IPS DF 4.7 (cell line): ENCODE results near the gene GALM.
"Not testable (repeated sequence)": the region's sequence is repeated elsewhere in the genome, so short reads cannot be mapped to it uniquely, and the experiment has no call there.

ENCODE experiments used
- DNase-seq: peaks from one replicate; pipeline ENCODE4 v3.0.0-alpha.2; 2013; ENCODE audit warnings: low spot score; ENCODE audit errors: extremely low read depth

The GALM gene

GRCh38 chr2:38708900-38709566 is 43.1 kb downstream of the GALM start:
- DNase-seq = no peak

GRCh38 chr2:38709567-38710194 is 43.8 kb downstream of the GALM start:
- no peak for DNase-seq

DNA sequence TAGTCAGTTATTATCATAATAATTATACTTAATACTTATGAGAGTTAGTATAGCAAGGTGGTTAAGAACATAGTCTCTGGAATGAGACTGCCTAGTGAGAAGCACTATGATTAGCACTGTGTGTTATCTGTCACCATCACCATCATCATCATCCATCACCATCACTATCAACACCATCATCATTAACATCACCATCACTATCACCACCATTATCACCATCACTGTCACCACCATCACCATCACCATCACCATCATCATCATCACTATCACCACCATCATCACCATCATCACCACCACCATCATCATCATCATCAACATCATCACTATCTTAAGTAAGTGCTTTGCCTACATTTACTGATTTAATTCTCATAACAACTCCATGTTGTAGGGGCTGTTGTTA is 45.6 kb downstream of the GALM start:
- no peak for DNase-seq

GRCh38 chr2:38712413-38712812 is 46.5 kb downstream of the GALM start:
- DNase-seq = no peak

DNA sequence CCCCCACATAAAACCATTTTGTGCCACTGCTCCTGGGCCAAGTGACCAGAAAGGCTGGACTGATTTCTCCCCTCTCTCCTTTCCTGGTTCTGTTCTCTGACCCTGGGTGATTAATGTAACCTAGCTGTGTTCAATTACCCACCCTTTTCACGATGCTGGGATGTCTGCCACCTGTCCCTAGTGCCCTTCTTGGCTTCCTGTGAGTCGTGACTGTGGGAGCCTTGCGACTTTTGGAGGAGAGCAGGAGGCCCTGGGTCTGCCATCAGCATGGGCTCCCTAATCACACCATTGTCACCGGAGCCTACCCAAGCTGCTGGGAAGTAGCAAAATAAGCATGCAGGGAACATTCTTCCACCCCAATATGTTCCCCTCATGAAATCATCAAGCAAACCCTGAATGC is 47.0 kb downstream of the GALM start:
- DNase-seq = no peak

GRCh38 chr2:38713338-38713737 is 47.4 kb downstream of the GALM start:
- DNase-seq = no peak

DNA sequence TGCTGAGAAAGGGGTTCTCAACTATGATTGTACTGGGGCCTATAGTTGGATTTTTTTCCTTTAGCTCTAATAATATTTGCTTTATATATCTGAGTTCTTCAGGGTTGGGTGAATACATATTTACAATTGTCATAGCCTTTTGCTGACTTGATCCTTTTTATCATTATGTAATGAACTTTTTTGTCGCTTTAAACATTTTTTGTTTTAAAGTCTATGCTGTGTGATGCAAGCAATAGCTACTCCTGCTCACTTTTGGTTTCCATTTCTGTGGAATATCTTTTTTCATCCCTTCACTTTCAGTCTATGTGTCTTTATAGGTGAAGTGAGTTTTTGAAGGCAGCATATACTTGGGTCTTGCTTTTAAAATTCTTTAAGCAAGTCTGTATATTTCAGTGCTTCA is 49.0 kb downstream of the GALM start:
- not testable (repeated sequence) for DNase-seq

GRCh38 chr2:38716185-38716584 is 50.3 kb downstream of the GALM start:
- DNase-seq = no peak

GRCh38 chr2:38718601-38719000 is 52.7 kb downstream of the GALM start:
- DNase-seq = no peak

DNA sequence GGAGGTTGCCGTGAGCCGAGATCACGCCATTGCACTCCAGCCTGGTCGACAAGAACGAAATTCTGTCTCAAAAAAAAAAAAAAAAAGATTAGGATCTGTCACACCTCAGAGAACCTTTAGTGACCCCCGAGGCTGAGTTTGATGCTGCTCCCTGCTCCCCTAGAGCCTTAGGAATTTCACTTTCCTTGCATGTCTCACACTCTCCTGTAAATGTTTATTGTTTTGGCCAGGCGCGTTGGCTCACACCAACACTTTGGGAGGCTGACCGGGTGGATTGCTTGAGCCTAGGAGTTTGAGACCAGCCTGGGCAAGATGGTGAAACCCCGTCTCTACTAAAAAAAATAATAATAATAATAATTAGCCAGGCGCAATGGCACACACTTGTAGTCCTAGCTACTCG is 53.8 kb downstream of the GALM start:
- no peak for DNase-seq

- no peak for DNase-seq
Observed at GRCh38 chr2:38720613-38721241, 54.8 kb downstream of the GALM start.

- no peak for DNase-seq
Observed at GRCh38 chr2:38722271-38723061, 56.6 kb downstream of the GALM start.

DNA sequence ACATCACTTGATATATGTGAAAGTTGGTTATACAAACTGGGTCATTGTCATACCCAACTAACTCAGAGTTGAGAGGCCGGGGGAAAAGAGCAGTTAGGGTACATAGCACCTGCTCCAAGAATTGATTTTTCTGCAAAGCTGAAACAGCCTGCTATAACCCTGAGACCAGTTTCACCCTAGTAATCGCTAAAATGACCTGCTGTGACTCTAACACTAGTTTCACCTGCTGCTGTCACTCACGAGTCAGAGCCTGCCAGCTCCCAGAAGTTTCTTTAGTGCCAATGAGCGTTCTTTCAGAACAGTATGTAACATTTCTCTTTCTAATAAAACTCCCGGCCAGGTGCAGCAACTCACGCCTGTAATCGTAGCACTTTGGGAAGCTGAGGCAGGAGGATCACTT is 57.3 kb downstream of the GALM start:
- DNase-seq = no peak

DNA sequence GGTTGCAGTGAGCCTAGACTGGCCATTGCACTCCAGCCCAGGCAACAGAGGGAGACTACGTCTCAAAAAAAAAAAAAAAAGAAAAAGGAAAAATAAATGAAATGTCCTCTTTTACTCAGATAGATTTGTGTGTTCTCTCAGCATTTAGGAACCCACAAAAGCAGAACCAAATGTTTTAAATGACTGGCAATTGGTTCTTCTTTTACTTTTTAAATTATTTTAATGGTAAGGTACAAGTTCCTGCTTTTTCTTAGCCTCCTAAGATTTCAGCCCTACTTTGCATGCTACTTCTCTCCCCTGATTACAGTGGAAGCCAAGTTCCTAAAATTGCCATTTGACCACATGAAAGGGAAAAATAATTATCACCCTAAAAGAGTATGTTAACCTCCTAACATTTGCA is 61.7 kb downstream of the GALM start:
- DNase-seq = no peak

GRCh38 chr2:38728694-38729093 is 62.8 kb downstream of the GALM start:
- DNase-seq = no peak

DNA sequence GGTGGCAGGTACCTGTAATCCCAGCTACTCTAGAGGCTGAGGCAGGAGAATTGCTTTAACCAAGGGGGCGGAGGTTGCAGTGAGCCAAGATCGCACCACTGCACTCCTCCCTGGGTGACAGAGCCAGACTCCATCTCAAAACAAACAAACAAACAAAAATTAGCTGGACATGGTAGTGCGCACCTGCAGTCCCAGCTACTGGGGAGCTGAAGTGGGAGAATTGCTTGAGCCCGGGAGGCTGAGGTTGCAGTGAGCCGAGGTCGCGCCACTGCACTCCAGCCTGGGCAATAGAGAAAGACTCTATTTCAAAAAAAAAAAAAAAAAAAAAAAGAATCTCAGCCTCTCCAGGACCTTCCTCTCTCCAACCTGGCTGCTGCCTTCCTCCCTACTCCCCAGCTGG is 65.2 kb downstream of the GALM start:
- DNase-seq = no peak

DNA sequence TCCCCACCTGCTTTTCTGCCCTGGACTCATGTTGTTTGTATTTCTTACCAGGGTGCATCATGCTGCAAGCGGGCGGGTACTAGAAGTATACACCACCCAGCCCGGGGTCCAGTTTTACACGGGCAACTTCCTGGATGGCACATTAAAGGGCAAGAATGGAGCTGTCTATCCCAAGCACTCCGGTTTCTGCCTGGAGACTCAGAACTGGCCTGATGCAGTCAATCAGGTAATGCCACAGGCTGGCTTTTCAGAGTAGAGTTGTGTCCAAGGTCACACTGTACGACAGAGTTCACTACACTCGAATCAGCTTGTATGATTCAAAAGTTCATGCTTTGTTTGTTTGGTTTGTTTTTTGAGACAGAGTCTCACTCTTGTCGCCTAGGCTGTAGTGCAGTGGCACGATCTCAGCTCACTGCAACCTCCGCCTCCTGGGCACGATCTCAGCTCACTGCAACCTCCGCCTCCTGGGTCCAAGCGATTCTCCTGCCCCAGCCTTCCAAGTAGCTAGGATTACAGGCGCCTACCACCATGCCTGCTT is 65.8 kb downstream of the GALM start:
- DNase-seq = no peak

- DNase-seq = no peak
Observed at GRCh38 chr2:38733300-38733971, 67.5 kb downstream of the GALM start.

- DNase-seq = no peak
Observed at GRCh38 chr2:38734299-38735058, 68.6 kb downstream of the GALM start.

DNA sequence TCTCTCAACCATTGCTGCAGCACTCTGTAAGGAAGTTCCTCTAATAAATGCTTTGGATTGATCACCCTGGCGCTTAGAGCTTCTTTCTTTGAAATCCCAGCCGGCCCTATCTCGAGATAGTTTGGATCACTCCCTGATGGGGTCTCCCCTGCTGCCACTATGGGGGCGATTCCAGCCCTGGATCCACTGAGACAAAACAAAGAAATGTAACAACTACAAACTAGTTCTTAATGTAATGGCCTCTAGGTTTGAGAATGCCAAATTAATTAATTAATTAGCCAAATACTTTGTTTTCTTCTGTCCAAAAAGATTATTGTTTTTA is 70.0 kb downstream of the GALM start:
- DNase-seq = no peak
